Mucosa of descending colon (tissue), 3 donors: ENCODE measurements around the gene ZNF691. TPM values are rescaled to one million over a fixed set of nuclear protein-coding genes. Genes with fewer than 3 reads are reported as not detected.

Experiments
- ATAC-seq: fragments of 200-7000 bp; cut with Tn5 transposase; one replicate; pipeline ENCODE4 v1.9.1; 2020; ENCODE audit warnings: mild to moderate bottlenecking, moderate library complexity
- DNase-seq, 3 donors: peaks; one replicate each; pipeline ENCODE4 v3.0.0-alpha.2; 2020
- H3K36me3 ChIP-seq: fragments of 200-600 bp; one replicate; pipeline ENCODE4 v1.8.0; 2021; ENCODE audit warnings: low read depth, mild to moderate bottlenecking
- H3K4me1 ChIP-seq: fragments of 200-600 bp; one replicate; pipeline ENCODE4 v1.8.0; 2021; ENCODE audit warnings: low read depth, mild to moderate bottlenecking
- H3K4me3 ChIP-seq: fragments of 200-600 bp; one replicate; pipeline ENCODE4 v1.8.0; 2021; ENCODE audit warnings: mild to moderate bottlenecking
- H3K9me3 ChIP-seq: fragments of 200-600 bp; one replicate; pipeline ENCODE4 v1.8.0; 2021; ENCODE audit warnings: mild to moderate bottlenecking
- intact Hi-C, 2 donors: fragments of 100-400 bp; cut with DNase I in 1 of 2; cut with micrococcal nuclease in 1 of 2; formaldehyde crosslinking; loops; one replicate each; pipeline versions ENCODE4 v1.11.0 to v1.11.1; 2022; cut with DNase I, micrococcal nuclease
- total RNA-seq, 3 donors: library from RNA; stranded (reverse); fragmentation: NEBNext Ultra II Directional in 2 of 3; extraction: Animal tissue kit (Norgen Biotek cat#: 25700) in 2 of 3; gene quantifications; one replicate each; pipeline versions ENCODE4 v1.2.1 to v1.2.4, GENCODE V29; 2021 to 2023
- TF ChIP-seq, protein P1 (sequence below): fragments of 200-600 bp; IDR thresholded peaks from one replicate; pipeline ENCODE4 v1.8.0; 2022; ENCODE audit warnings: antibody characterized with exemption, mild to moderate bottlenecking
- donor health status: DM: no; HTN: no; CAD: no; lungs with moderate emphysema.
- donor health status: DM: no; HTN: no; CAD: no.
- donor health status: DM: no; HTN: yes; CAD: no.

The ZNF691 gene
- total RNA-seq, 3 donors from 2014 or later = 5.9 to 10.8 (median 5.9) TPM

DNA sequence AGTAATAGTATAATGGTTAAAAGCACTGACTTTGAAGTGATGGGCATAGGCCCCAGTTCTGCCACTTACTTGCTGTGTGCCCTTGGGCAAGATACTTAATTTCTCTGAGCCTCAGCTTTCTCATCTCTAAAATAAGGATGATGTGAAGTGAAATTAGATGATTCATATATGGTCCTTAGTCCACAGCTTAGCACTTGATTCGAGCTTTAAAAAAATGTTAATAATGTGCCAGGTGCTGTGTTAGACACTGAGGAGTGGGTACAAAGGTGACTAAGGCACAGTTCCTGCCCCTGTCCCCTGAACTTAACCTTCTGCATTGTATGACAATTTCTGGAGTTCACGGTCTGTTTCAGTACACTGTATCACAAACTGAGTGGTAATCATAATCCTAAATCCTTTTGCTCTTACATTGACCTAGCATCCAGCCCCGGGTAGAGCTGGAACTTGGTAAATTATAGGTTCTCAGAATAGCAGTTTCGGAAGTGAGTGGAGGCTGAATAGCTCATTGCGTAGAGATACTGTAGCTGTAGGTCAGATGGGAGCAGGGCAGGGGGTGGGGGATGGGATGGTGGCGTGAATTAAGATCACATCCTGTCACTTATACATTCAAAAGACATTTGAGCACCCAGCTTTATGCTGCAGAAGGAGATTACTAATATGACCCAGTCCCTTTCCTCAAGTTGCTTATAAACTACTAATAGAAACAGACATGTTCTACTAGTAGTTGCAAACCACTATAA lies 1.5 kb downstream of the ZNF691 start:
- peaks cover 13% of the 10 kb centered on the region for H3K4me1 ChIP-seq
- H3K4me3 ChIP-seq = no peak overlapping the region
- TF ChIP-seq, protein P1, sequence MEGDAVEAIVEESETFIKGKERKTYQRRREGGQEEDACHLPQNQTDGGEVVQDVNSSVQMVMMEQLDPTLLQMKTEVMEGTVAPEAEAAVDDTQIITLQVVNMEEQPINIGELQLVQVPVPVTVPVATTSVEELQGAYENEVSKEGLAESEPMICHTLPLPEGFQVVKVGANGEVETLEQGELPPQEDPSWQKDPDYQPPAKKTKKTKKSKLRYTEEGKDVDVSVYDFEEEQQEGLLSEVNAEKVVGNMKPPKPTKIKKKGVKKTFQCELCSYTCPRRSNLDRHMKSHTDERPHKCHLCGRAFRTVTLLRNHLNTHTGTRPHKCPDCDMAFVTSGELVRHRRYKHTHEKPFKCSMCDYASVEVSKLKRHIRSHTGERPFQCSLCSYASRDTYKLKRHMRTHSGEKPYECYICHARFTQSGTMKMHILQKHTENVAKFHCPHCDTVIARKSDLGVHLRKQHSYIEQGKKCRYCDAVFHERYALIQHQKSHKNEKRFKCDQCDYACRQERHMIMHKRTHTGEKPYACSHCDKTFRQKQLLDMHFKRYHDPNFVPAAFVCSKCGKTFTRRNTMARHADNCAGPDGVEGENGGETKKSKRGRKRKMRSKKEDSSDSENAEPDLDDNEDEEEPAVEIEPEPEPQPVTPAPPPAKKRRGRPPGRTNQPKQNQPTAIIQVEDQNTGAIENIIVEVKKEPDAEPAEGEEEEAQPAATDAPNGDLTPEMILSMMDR = no peak
- ATAC-seq (no peak), DNase-seq (no peak)
- intact Hi-C loops = no loop called here
- H3K9me3 ChIP-seq = no peaks in the 10 kb centered on the region
- H3K36me3 ChIP-seq = no peaks in the 10 kb centered on the region

DNA sequence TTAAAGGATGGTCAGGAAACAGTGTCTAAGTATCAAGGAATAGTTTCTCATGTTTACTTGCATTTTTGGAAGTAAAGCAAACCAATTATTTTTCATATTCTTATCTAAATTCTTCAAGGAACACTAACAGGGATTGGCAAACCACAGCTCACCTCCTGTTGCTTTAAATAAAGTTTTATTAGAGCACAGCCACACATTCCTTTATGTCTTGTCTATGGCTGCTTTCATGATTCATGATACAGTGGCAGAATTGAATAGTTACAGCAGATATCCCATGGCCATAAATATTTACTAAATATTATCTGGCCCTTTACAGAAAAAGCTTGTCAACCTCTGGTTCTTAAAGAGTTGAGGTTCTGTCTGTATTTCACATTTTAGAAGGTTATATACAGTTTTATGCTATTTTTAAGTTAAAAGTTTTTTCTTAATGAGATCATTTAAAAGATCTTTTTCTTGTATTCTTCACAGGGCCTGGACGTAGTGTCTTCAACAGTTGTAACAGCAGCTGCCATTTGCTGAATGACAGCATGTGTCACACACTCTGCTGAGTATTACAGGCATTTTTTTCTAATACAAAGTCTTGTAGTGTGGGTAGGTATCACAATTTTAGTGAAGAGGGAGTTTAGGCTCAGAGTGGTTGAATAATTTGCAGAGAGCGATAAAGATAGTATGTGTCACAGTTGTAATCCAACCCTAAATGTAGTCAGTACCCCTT lies 2.6 kb downstream of the ZNF691 start:
- no peaks in the 10 kb centered on the region for H3K36me3 ChIP-seq
- ATAC-seq (no peak), DNase-seq (no peak)
- no peaks in the 10 kb centered on the region for H3K9me3 ChIP-seq
- TF ChIP-seq, protein P1 = no peak
- intact Hi-C loops = no loop called here
- H3K4me3 ChIP-seq = no peak overlapping the region
- H3K4me1 ChIP-seq = peaks cover 13% of the 10 kb centered on the region

DNA sequence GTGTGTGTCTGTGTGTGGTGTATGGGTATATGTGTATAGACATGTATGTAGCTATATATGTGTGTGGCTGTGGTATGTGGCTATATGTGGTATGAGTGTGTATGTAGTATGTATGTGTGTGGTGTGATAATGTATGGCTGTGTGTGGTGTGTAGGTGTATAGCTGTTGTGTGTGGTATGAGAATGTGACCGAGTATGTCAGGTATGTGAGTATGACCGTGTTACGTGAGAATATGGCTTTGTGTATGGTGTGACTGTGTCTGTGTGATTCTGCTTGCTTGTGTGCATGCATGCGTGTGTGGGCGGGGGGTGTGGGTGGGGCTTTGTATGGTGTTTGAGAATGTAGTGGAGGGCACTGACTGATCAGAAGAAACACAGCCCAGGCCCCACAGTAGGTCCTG lies 3.5 kb downstream of the ZNF691 start:
- Histone ChIP-seq H3K4me1 (peaks cover 13% of the 10 kb centered on the region), H3K36me3 (no peaks in the 10 kb centered on the region), H3K4me3 (no peak overlapping the region), H3K9me3 (no peaks in the 10 kb centered on the region)
- intact Hi-C loops = no loop called here
- DNase-seq (no peak), ATAC-seq (no peak)
- TF ChIP-seq, protein P1 = no peak

DNA sequence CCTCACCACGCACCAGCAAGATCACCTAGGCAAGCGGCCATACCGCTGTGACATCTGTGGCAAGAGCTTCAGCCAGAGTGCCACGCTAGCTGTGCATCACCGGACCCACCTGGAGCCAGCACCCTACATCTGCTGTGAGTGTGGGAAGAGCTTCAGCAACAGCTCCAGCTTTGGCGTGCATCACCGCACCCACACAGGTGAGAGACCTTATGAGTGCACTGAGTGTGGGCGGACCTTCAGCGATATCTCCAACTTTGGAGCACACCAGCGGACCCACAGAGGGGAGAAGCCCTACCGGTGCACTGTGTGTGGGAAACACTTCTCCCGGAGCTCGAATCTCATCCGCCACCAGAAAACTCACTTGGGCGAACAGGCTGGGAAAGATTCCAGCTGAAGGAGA lies 5.0 kb downstream of the ZNF691 start:
- intact Hi-C loops = no loop called here
- ATAC-seq = no peak
- peaks cover 13% of the 10 kb centered on the region for H3K4me1 ChIP-seq
- H3K36me3 ChIP-seq = no peaks in the 10 kb centered on the region
- no peak overlapping the region for H3K4me3 ChIP-seq
- TF ChIP-seq, protein P1 = no peak
- no peaks in the 10 kb centered on the region for H3K9me3 ChIP-seq
- DNase-seq = no peak

DNA sequence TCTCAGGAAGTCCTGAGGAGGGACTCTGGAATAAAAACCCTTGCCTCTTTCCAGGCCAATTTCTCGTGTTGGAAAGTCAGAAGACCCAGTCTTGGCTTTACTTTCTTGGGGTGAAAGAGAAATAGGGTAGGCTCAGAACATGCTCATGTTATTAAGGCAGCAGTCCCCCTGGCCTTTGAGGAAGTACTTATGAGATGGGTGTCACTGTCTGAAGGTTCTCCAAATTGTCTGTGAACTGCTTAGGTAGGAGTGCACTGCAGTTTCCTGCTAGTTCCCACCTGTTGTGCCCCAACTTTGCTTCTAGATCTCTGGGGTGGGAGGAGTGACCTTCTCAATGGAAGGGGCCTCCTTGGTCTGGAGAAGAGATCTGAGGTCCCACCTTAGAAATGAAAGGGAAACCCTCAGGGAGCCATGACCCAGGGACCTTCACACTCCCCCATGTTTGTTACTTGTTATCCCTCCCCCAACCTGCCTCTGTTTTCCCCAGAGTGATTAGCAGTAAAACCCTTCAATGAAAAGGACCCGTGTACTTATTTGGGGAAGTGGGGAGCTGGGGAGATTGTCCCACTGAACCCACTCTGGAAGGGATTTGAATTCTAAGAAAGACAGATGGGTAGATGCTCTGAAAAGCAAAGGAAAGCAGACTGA lies 5.7 kb downstream of the ZNF691 start:
- no peak overlapping the region for H3K4me3 ChIP-seq
- no peaks in the 10 kb centered on the region for H3K36me3 ChIP-seq
- peaks cover 13% of the 10 kb centered on the region for H3K4me1 ChIP-seq
- H3K9me3 ChIP-seq = no peaks in the 10 kb centered on the region
- intact Hi-C loops = no loop called here
- TF ChIP-seq, protein P1 = no peak
- ATAC-seq (no peak), DNase-seq (no peak)
